Omental fat pad (tissue), 4 donors: ENCODE data around the gene FUOM. TPM values are rescaled to one million over a fixed set of nuclear protein-coding genes. Genes with fewer than 3 reads are reported as not detected.

Experiments used
- ATAC-seq: fragments of 150-250 bp; one replicate; pipeline ENCODE4 v1.9.1; 2016; ENCODE audit warnings: mild to moderate bottlenecking, moderate library complexity; ENCODE audit not compliant: low FRiP score
- DNase-seq: peaks from one replicate; pipeline ENCODE4 v3.0.0-alpha.2; 2019; ENCODE audit warnings: low spot score
- small RNA-seq: library from RNA; depleted of rRNA; stranded (forward); fragments of <200 nt; gene quantifications from one replicate; pipeline ENCODE3, GENCODE V24; 2016
- total RNA-seq, 4 donors: library from RNA; depleted of rRNA; stranded (reverse); fragments of >200 nt; gene quantifications; one replicate each; pipeline ENCODE4 v1.1.0, GENCODE V29; 2016
- TF ChIP-seq, protein P1 (sequence below), 3 donors: fragments of 450-650 bp; IDR thresholded peaks; one replicate each; pipeline ENCODE4 v1.5.1; 2016 to 2017; ENCODE audit warnings: antibody characterized with exemption in 3 of 3, mild to moderate bottlenecking in 3 of 3, moderate library complexity in 2 of 3

Gene FUOM
- total RNA-seq, 4 donors from 2014 or later, result 20.6 to 34.3 (median 24.1) TPM

DNA sequence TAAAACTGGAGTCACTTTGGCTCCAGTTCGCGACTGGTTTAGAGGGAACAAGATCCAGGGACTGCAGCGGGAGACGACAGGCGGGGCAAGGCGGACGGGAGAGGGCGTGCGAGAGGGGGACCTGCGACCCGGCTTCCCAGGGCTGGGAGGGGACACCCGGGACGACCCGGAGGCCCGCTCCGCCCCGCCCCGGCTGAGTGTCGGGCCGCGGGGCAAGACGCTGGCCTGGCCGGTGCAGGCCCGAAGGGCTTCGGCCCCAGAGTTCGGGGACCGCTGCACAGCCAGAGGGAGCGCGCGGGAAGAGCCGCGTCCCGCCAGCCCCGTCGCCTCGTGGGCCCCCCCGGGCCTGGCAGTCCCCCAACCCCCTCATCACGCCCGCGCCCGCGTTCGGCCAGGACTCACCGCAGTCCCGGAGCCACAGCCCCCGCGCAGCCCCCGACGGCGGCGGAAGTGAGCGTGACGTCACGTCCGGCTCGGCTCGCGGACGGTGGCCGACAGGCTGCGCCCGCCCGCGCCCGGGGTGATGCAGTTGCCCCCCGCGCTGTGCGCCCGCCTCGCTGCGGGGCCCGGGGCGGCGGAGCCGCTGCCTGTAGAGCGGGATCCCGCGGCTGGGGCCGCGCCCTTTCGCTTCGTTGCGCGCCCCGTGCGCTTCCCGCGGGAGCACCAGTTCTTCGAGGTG, 49.3 kb downstream of the FUOM start, which contains the start of the genes TUBGCP2 and ZNF511:
Gene TUBGCP2, minus strand, starts transcription at position 452 of the 679 bp plus-strand sequence. CDS start 5,931 bp downstream, outside the sequence.
Gene ZNF511, plus strand, starts transcription at position 494 of the 679 bp plus-strand sequence. Its CDS starts 30 bp downstream, at position 524.
- ATAC-seq (peak; percentile 87), DNase-seq (peak; percentile 70)
- TF ChIP-seq, protein P1, sequence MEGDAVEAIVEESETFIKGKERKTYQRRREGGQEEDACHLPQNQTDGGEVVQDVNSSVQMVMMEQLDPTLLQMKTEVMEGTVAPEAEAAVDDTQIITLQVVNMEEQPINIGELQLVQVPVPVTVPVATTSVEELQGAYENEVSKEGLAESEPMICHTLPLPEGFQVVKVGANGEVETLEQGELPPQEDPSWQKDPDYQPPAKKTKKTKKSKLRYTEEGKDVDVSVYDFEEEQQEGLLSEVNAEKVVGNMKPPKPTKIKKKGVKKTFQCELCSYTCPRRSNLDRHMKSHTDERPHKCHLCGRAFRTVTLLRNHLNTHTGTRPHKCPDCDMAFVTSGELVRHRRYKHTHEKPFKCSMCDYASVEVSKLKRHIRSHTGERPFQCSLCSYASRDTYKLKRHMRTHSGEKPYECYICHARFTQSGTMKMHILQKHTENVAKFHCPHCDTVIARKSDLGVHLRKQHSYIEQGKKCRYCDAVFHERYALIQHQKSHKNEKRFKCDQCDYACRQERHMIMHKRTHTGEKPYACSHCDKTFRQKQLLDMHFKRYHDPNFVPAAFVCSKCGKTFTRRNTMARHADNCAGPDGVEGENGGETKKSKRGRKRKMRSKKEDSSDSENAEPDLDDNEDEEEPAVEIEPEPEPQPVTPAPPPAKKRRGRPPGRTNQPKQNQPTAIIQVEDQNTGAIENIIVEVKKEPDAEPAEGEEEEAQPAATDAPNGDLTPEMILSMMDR (IDR thresholded peaks at IDR 0.05), result no peak

DNA sequence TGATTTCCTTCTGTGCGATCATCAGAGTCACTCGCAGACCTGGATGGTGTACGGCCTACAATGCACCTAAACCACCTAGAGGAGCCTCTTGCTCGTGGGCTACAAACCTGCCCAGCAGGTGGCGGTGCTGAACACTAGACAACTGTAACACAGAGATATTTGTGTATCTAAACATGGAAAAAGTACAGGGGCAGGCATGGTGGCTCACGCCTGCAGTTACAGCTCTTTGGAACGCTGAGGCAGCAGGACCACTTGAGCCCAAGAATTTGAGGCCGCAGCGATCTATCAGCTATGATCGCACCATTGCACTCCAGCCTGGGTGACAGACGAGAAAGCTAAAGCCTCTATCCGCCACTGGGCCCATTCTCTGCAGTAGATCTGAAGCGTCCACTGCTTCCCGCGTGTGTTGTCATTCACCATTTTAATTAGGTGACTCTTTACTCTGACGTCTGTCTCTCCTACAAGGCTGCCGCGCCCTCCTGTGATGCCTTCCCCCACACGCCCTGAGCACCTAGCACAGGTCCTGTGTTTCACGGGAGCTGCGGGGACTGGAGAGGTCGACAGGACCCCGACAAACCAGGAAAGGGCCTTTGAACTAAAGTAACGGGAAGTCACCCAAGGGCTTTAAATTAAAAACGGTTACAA, 49.9 kb downstream of the FUOM start:
- TF ChIP-seq, protein P1 (IDR thresholded peaks at IDR 0.05), result peak in 1 of 3 donors; percentile 13
- peak; percentile 38 for ATAC-seq
- peak; percentile 66 for DNase-seq

DNA sequence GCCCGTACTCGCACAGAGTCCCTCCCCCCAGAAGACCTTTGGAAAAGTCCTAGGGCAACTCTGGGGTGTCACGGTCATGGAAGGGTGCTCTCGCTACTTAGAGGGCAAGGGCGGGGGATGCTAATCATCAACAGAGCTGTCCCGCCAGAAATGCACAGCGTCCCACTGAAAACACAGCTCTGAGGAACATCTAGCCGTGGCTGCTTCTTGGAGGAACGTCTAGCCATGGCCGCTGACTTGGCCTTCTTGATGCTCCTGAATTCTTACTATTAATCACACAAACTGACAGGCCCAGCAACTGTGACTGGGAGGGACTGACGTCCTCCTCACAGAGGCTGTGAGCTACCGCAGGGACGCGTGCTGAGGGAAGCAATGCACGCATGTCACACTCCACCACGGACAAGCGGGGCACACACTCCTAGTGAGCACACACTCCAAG, 50.9 kb downstream of the FUOM start:
- ATAC-seq (no peak), DNase-seq (no peak)
- TF ChIP-seq, protein P1 (IDR thresholded peaks at IDR 0.05), result no peak

DNA sequence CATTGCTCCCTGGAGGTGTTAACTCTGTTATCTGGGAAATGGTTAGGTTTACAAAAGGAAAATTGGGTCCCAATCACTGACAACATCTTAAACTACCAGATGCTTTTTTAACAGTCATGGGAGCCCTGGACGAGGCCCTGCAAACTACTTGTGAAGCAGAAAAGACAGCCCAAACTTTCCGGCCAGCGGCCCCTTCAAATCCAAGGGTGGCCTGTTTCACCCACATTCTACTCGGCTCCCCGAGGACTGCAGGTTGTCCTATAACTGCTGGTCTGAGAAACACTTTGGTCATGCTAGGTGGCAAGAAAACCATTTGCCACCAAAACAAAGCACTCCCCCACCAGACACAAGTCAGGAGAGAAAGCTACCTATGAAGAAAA, 51.7 kb downstream of the FUOM start:
- TF ChIP-seq, protein P1 (IDR thresholded peaks at IDR 0.05), result no peak
- no peak for ATAC-seq
- no peak for DNase-seq

Small RNAs within 50 kb of the gene (small RNA-seq; reads per million reads assigned to genes)
- gene AL360181.4 (not detected), gene BANF1P2 (not detected), gene MIR3944 (not detected)

Other genes with a start within 250 kb of the FUOM start
- gene KNDC1, start 197.8 kb downstream of the FUOM start, total RNA-seq, result 1 to 10 TPM in 3 of 4 donors, under 1 TPM in 1; 0.16 to 7.7 (median 1.7) TPM
- not detected for gene UTF1, start 127.8 kb downstream of the FUOM start, total RNA-seq
- gene VENTX, start 120.2 kb downstream of the FUOM start, total RNA-seq, result 1 to 10 TPM in 2 of 4 donors, under 1 TPM in 2; 0.32 to 6.0 (median 2.4) TPM
- 10 to 100 TPM in 2 of 4 donors, 1 to 10 TPM in 2; 3.9 to 53.9 (median 8.4) TPM for gene ADAM8, start 81.2 kb downstream of the FUOM start, total RNA-seq
- gene TUBGCP2, start 49.1 kb downstream of the FUOM start, total RNA-seq, result 10 to 100 TPM; 29.0 to 44.5 (median 36.3) TPM
- 10 to 100 TPM; 19.3 to 40.2 (median 23.3) TPM for gene ZNF511, start 49.1 kb downstream of the FUOM start, total RNA-seq
- gene CALY, start 21.1 kb downstream of the FUOM start, total RNA-seq, result not detected
- 1 to 10 TPM in 1 of 4 donors, not detected in 3; 3.3 TPM for gene PRAP1, start 10.6 kb downstream of the FUOM start, total RNA-seq
- 100 to 1,000 TPM in 3 of 4 donors, 10 to 100 TPM in 1; 96.0 to 197 (median 138) TPM for gene ECHS1, start 15.3 kb upstream of the FUOM start, total RNA-seq
- gene PAOX, start 21.2 kb upstream of the FUOM start, total RNA-seq, result 1 to 10 TPM; 3.8 to 7.7 (median 6.1) TPM
- 10 to 100 TPM; 14.6 to 30.9 (median 21.3) TPM for gene MTG1, start 36.1 kb upstream of the FUOM start, total RNA-seq
- gene SPRN, start 66.6 kb upstream of the FUOM start, total RNA-seq, result not detected
- gene SCART1, start 95.9 kb upstream of the FUOM start, total RNA-seq, result 1 to 10 TPM; 1.3 to 5.2 (median 2.0) TPM
- 1 to 10 TPM in 2 of 4 donors, under 1 TPM in 2; 0.31 to 2.3 (median 1.3) TPM for gene CYP2E1, start 169.3 kb upstream of the FUOM start, total RNA-seq
- 10 to 100 TPM in 1 of 4 donors, under 1 TPM in 1, not detected in 2; 0.60 to 10.2 TPM for gene SYCE1, start 207.6 kb upstream of the FUOM start, total RNA-seq